Osteoblast (primary cell): Measurements from ENCODE around the gene DHODH. TPM values are rescaled to one million over a fixed set of nuclear protein-coding genes. Genes with fewer than 3 reads are reported as not detected.
"Not testable (repeated sequence)": the region's sequence is repeated elsewhere in the genome, so short reads cannot be mapped to it uniquely, and the experiment has no call there.

Experiments used
- DNase-seq: peaks from one replicate; pipeline ENCODE4 v3.0.0; 2011; ENCODE audit warnings: low spot score, mixed read lengths; ENCODE audit not compliant: insufficient read length; ENCODE audit errors: missing footprints
- H2AFZ ChIP-seq: 2 replicates; pipeline ENCODE4 v1.6.0; 2011; ENCODE audit warnings: mild to moderate bottlenecking, low read length
- H3K27ac ChIP-seq: 2 replicates; pipeline ENCODE4 v1.5.1; 2011; ENCODE audit warnings: mild to moderate bottlenecking, low read depth, low read length, moderate library complexity
- H3K27me3 ChIP-seq: 2 replicates; pipeline ENCODE4 v1.6.0; 2012; ENCODE audit warnings: mild to moderate bottlenecking, control low read depth, inconsistent platforms, low read length, moderate library complexity; ENCODE audit not compliant: insufficient read depth
- H3K36me3 ChIP-seq: 2 replicates; pipeline ENCODE4 v1.5.1; 2011; ENCODE audit warnings: mild to moderate bottlenecking, low read length, control low read depth, moderate library complexity; ENCODE audit not compliant: insufficient read depth
- H3K4me1 ChIP-seq: 2 replicates; pipeline ENCODE4 v1.5.1; 2011; ENCODE audit warnings: mild to moderate bottlenecking, low read length, control low read depth, moderate library complexity; ENCODE audit not compliant: insufficient read depth
- H3K4me2 ChIP-seq: 2 replicates; pipeline ENCODE4 v1.6.0; 2011; ENCODE audit warnings: mild to moderate bottlenecking, low read length; ENCODE audit not compliant: insufficient read depth
- H3K4me3 ChIP-seq: fragments of 200-600 bp; sonication (generic); 3 replicates; pipeline ENCODE4 v1.5.1; 2012; ENCODE audit warnings: mild to moderate bottlenecking, low read length, inconsistent platforms; ENCODE audit not compliant: insufficient read depth
- H3K79me2 ChIP-seq: 2 replicates; pipeline ENCODE4 v1.6.0; 2012; ENCODE audit warnings: mild to moderate bottlenecking, low read length, control low read depth, inconsistent platforms; ENCODE audit not compliant: insufficient read depth
- H3K9me3 ChIP-seq: 2 replicates; pipeline ENCODE4 v1.5.1; 2011; ENCODE audit warnings: low read depth, low read length, control low read depth
- H4K20me1 ChIP-seq: 2 replicates; pipeline ENCODE4 v1.6.0; 2012; ENCODE audit warnings: mild to moderate bottlenecking, low read length, control low read depth; ENCODE audit not compliant: insufficient read depth
- CTCF ChIP-seq: IDR thresholded peaks from 2 replicates; pipeline ENCODE4 v1.5.1; 2011; ENCODE audit warnings: mild to moderate bottlenecking, low read depth, low read length, moderate library complexity; ENCODE audit errors: extremely low read depth
- total RNA-seq: library from RNA; depleted of rRNA; stranded (reverse); fragments of >200 nt; gene quantifications from 2 replicates; pipeline ENCODE4 v1.2.3, GENCODE V29; 2012

DHODH gene
- total RNA-seq, 1 donor: 4.7 TPM

GRCh38 chr16:72049110-72049509 is 40.6 kb downstream of the DHODH start:
- no peak for DNase-seq
- H2AFZ ChIP-seq: no peak overlapping the region

GRCh38 chr16:72050769-72051464 is 42.4 kb downstream of the DHODH start:
- Histone ChIP-seq H3K9me3 (no peaks in the 10 kb centered on the region), H3K27me3 (no peaks in the 10 kb centered on the region), H4K20me1 (no peaks in the 10 kb centered on the region), H2AFZ (no peak overlapping the region), H3K27ac (no peak overlapping the region), H3K4me2 (no peak overlapping the region), H3K79me2 (no peaks in the 10 kb centered on the region), H3K4me1 (peaks cover 8% of the 10 kb centered on the region), H3K36me3 (no peaks in the 10 kb centered on the region), H3K4me3 (no peak overlapping the region)
- DNase-seq: peak; percentile 88
- TF ChIP-seq CTCF: no peak

More at GRCh38 chr16:72049110-72049509, 40.6 kb downstream of the DHODH start:
- Histone ChIP-seq H3K36me3 (no peaks in the 10 kb centered on the region), H3K27me3 (no peaks in the 10 kb centered on the region), H3K4me1 (peaks cover 8% of the 10 kb centered on the region), H3K4me3 (no peak overlapping the region), H3K27ac (no peak overlapping the region), H3K4me2 (no peak overlapping the region), H3K79me2 (no peaks in the 10 kb centered on the region), H4K20me1 (no peaks in the 10 kb centered on the region), H3K9me3 (no peaks in the 10 kb centered on the region)
- TF ChIP-seq CTCF: no peak

GRCh38 chr16:72051818-72052217 is 43.3 kb downstream of the DHODH start:
- H3K36me3 ChIP-seq: no peaks in the 10 kb centered on the region
- peaks cover 8% of the 10 kb centered on the region for H3K4me1 ChIP-seq
- no peak overlapping the region for H3K27ac ChIP-seq
- no peak overlapping the region for H3K4me2 ChIP-seq
- no peak overlapping the region for H2AFZ ChIP-seq
- no peaks in the 10 kb centered on the region for H3K9me3 ChIP-seq
- H4K20me1 ChIP-seq: no peaks in the 10 kb centered on the region
- TF ChIP-seq CTCF: no peak
- H3K27me3 ChIP-seq: no peaks in the 10 kb centered on the region
- no peaks in the 10 kb centered on the region for H3K79me2 ChIP-seq
- H3K4me3 ChIP-seq: no peak overlapping the region
- DNase-seq: no peak

- not testable (repeated sequence) for H3K4me2 ChIP-seq, H3K79me2 ChIP-seq, H3K27ac ChIP-seq, H3K9me3 ChIP-seq, H3K4me1 ChIP-seq, H2AFZ ChIP-seq, H3K36me3 ChIP-seq, DNase-seq, H3K4me3 ChIP-seq, H3K27me3 ChIP-seq, H4K20me1 ChIP-seq
Observed at GRCh38 chr16:72054254-72054847, 45.8 kb downstream of the DHODH start, which contains the start of gene HP. Gene HP, plus strand, starts transcription at chr16:72054505. Its CDS starts 148 bp downstream, at chr16:72054653.
